ENCODE measurements around the gene SDHA.
"Not testable (repeated sequence)": the region's sequence is repeated elsewhere in the genome, so short reads cannot be mapped to it uniquely, and the experiment has no call there.

SDHA gene

DNA sequence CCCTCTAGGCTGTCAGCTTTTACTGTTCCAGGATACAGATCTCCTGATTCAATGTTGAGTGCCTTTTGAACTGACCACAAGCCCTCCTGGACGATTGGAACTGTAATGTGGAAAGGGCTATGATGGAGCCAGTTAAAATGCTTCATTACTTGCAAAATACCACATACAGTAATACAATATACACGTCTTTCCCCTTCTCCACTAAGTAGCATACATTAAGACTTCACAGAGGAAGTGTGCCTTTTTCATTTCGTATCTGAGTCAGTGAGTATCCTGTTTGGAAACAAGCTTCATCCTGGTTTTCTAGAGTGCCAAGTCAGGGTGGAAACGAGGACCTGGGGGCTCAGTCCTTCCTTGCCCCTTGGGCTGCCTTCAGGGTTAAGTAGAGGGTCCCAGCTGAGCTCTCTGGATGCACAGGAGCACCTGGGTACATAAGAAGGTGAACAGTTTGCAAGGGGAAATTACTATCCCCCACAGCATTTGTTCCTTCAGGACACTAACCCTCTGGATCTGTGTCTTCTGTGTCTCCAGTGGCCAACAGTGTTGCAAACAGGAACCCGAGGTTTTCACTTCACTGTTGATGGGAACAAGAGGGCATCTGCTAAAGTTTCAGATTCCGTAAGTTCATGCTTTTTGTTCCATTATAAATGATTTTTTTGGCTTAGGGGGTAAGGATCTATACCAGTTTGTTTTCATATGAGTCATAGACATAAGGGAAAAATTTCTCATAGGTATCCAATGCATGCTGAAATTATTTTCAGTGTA, 5.0 kb downstream of the SDHA start:
- DNase-seq (ENCODE audit: low read depth), result not testable (repeated sequence)

DNA sequence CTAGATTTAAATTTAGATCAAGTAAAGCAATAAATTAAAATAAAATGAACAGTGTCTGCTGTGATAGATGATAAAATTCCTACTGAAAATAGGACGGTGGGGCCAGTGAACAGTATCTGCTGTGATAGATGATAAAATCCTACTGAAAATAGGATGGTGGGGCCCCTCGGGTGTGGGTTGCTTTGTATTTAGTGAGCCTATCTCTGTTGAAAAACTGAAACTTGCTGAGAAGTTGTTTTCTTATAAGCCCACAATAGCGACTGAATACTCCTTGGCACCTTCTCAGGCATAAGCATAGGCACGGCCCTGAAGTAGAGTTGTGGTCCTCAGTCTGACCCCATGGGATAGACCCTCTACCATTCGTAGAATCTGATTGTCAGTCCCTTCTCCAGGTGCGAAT, 5.7 kb downstream of the SDHA start:
- DNase-seq (ENCODE audit: low read depth), result no peak

DNA sequence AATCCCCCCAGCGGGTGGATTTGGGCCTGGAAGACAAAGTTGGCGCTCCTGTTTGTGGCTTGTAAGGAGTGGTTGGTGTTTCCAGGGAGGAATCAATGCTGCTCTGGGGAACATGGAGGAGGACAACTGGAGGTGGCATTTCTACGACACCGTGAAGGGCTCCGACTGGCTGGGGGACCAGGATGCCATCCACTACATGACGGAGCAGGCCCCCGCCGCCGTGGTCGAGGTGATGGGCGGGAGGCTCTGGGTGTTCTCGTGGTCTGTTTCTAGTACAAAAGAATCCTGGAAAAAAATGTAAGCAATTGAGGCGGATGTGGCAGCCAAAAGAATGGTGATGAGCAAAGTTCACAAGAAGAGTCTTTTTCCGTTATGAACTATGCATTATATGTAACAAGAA, 7.2 kb downstream of the SDHA start:
- DNase-seq (ENCODE audit: low read depth), result no peak

DNA sequence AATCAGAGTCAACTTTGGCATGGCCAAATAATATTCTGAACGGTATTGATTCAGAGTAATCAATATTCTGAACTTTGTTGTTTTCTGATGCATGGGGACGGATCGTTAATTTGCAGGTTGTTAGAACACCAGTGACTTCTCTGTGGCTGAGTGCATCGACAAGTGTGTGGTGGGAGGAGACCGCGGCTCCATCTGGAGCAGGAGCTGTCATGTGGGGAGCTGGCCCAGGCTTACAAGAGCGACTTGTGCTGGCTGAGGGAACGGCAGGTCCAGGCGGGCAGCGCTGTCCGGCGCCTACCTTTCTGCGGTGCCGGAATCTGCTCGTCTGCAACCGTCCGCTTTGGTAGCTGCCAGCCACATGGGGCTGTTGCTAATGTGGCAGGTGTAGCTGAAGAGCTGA, 9.3 kb downstream of the SDHA start:
- not testable (repeated sequence) for DNase-seq (ENCODE audit: low read depth)

- DNase-seq (ENCODE audit: low read depth), result no peak
Measured at GRCh38 chr5:228886-229285, 10.8 kb downstream of the SDHA start.

DNA sequence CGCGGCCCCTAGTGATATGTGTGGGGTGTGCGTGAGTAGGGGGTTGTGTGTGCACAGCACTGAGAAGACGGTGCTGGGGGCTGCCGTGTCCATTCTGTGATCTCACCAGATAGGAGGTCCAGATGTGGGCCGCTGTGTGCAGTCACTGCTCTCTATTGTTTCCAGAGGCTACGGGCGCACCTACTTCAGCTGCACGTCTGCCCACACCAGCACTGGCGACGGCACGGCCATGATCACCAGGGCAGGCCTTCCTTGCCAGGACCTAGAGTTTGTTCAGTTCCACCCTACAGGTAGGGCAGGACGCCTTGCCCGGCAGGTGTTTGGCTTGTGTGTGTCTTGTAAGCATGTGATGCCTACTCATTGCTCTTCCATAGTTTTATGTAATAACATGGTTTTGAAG, 12.6 kb downstream of the SDHA start:
- no peak for DNase-seq (ENCODE audit: low read depth)

- DNase-seq (ENCODE audit: low read depth), result no peak
Measured at GRCh38 chr5:231661-232060, 13.5 kb downstream of the SDHA start.

GRCh38 chr5:233426-233825, 15.3 kb downstream of the SDHA start:
- DNase-seq (ENCODE audit: low read depth), result not testable (repeated sequence)

DNA sequence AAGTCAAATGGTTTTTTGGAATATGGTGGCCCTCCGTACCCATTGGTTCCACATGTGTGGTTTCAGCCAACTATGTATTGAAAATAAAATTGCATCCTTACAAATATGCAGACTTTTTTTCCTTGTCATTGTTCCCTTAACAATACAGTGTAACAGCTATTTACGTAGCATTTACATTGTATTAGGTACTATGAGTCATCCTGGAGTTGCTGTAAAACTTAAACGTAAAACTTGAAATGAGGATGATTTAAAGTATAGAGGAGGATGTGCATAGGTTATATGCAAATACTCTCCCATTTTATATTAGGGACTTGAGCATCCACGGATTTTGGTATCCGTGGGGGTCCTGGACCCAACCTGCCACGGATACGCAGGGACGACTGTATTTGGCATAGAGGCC, 16.3 kb downstream of the SDHA start:
- no peak for DNase-seq (ENCODE audit: low read depth)

- not testable (repeated sequence) for DNase-seq (ENCODE audit: low read depth)
Measured at GRCh38 chr5:235527-235926, 17.4 kb downstream of the SDHA start.

- not testable (repeated sequence) for DNase-seq (ENCODE audit: low read depth)
Measured at GRCh38 chr5:237931-238330, 19.8 kb downstream of the SDHA start.

DNA sequence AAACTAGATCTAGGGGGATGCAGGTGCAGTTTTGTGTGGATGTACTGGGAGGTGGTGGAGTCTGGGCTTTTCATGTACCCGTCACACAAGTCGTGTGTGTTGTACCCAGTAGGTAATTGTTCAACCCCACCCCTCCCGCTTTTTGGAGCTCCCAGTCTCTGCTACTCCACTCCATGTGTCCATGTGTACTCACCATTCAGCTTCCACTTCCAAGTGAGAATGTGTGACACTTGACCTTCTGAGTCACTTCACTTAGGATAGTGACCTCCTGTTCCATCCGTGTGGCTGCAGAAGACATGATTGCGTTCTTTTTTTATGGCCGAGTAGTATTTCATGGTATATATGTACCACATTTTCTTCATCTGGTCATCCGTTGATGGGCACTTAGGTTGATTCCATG, 22.4 kb downstream of the SDHA start:
- not testable (repeated sequence) for DNase-seq (ENCODE audit: low read depth)

GRCh38 chr5:241045-241669, 23.0 kb downstream of the SDHA start:
- not testable (repeated sequence) for DNase-seq (ENCODE audit: low read depth)

- DNase-seq (ENCODE audit: low read depth), result not testable (repeated sequence)
Measured at GRCh38 chr5:243683-244367, 25.7 kb downstream of the SDHA start.

DNA sequence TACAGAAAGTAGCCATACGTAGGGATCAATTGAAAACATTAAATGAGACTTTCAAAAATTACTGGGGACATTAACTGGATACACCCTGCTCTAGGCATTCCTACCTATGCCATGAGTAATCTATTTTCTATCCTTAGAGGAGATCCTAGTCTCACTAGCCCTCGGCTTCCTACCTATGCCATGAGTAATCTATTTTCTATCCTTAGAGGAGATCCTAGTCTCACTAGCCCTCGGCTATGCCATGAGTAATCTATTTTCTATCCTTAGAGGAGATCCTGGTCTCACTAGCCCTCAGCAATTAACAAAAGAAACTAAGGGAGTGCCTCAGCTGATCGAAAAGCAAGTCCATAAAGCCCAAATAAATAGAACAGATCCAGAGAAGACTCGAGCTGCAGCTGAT, 27.6 kb downstream of the SDHA start:
- DNase-seq (ENCODE audit: low read depth), result not testable (repeated sequence)

DNA sequence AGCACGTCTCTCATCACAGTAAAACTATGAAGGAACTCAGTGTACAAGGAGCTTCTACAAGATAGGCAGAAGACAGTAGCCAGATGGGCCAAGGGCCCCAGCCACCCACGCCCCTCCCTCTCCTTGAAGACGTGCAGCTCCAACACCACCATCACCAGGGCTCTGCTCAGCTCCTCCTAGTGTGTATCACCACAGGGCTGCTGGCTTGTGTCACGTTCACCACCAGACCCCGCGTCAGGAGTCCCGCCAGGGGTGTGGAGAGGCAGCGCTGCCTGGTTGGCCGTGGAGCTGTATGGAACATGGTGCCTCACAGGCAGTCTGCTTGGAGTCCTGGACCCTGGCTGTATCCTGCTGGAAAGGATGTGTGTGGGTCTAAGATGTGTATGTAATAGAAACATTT, 32.3 kb downstream of the SDHA start:
- DNase-seq (ENCODE audit: low read depth), result not testable (repeated sequence)

DNA sequence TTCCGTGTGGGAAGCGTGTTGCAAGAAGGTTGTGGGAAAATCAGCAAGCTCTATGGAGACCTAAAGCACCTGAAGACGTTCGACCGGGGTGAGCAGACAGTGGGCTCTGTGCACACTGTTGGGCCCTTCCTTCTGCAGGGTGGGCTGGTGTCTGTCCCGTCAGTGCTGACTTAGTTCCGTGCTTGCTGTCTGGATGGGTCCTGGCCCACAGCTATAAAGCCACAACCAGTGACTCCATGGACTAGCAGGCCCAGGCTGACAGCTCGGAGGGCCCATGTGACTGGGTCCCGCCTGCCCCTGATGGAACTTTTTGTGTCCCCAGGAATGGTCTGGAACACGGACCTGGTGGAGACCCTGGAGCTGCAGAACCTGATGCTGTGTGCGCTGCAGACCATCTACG, 32.9 kb downstream of the SDHA start:
- not testable (repeated sequence) for DNase-seq (ENCODE audit: low read depth)

GRCh38 chr5:251538-251937, 33.4 kb downstream of the SDHA start:
- DNase-seq (ENCODE audit: low read depth), result not testable (repeated sequence)

DNA sequence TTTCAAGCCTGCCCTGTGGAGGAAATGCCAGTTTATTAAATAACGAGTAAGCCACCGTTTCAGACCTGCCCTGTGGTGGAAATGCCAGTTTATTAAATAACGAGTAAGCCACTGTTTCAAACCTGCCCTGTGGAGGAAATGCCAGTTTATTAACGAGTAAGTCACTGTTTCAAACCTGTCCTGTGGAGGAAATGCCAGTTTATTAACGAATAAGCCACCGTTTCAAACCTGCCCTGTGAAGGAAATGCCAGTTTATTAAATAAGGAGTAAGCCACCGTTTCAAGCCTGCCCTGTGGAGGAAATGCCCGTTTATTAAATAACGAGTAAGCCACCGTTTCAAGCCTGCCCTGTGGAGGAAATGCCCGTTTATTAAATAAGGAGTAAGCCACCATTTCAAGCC, 33.9 kb downstream of the SDHA start:
- not testable (repeated sequence) for DNase-seq (ENCODE audit: low read depth)

DNA sequence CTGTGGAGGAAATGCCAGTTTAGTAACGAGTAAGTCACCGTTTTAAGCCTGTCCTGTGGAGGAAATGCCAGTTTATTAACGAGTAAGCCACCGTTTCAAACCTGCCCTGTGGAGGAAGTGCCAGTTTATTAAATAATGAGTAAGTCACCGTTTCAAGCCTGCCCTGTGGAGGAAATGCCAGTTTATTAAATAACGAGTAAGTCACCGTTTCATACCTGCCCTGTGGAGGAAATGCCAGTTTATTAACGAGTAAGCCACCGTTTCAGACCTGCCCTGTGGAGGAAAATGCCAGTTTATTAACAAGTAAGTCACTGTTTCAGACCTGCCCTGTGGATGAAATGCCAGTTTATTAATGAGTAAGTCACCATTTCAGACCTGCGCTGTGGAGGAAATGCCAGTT, 34.4 kb downstream of the SDHA start:
- DNase-seq (ENCODE audit: low read depth), result no peak

- DNase-seq (ENCODE audit: low read depth), result not testable (repeated sequence)
Measured at GRCh38 chr5:254322-254721, 36.2 kb downstream of the SDHA start.

DNA sequence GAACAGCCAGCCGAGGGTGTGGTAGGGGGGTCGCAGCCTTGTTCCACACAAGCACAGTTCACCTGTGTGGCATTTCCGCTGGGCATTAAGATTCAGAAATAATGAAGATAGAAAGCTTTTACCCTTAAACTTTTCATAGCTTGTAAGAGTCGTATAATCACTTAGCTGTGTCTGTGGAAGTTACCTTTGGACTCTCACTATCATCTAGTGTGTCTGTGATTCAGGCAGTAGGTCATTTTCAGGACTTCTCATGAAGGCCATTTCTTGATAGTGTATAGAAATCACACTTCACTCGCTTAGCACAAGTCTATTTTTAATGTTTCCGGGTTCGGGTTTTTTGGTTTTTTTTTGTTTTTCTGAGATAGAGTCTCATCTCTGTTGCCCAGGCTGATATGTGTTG, 37.0 kb downstream of the SDHA start:
- not testable (repeated sequence) for DNase-seq (ENCODE audit: low read depth)

GRCh38 chr5:256347-256746, 38.2 kb downstream of the SDHA start:
- DNase-seq (ENCODE audit: low read depth), result not testable (repeated sequence)

Measured in activated gamma-delta T cell treated with anti-CD3 and anti-CD28 coated beads, Interleukin-2, amount 50 U/mL, for 16 hours (primary cell).